ENCODE data around the gene GARIN5B. TPM values are rescaled to one million over a fixed set of nuclear protein-coding genes. Genes with fewer than 3 reads are reported as not detected.

The GARIN5B gene
- not detected in 2 replicates for total RNA-seq

GRCh38 chr19:55362990-55363716 lies at the start of gene GARIN5B:
TSS of gene GARIN5B (minus strand) at chr19:55363260. CDS start at chr19:55363066, 194 bp downstream.

GRCh38 chr19:55407550-55407799 lies 44.4 kb upstream of the GARIN5B start, which contains the start of gene UBE2S:
TSS of gene UBE2S (minus strand) at chr19:55407788. CDS start at chr19:55407589, 199 bp downstream.

GRCh38 chr19:55385724-55386492 lies 22.8 kb upstream of the GARIN5B start, which contains the start of gene RPL28:
TSS of gene RPL28 (plus strand) at chr19:55385932. CDS start at chr19:55386358, 426 bp downstream.

GRCh38 chr19:55384131-55384919 lies 21.3 kb upstream of the GARIN5B start, which contains the start of gene TMEM238:
TSS of gene TMEM238 (minus strand) at chr19:55384292. CDS start at chr19:55384259, 33 bp downstream.

GRCh38 chr19:55376241-55376933 lies 13.3 kb upstream of the GARIN5B start, which contains the start of gene TMEM190:
TSS of gene TMEM190 (plus strand) at chr19:55376826. CDS start at chr19:55376854, 28 bp downstream.

GRCh38 chr19:55370305-55370988 lies 7.4 kb upstream of the GARIN5B start, which contains the start of gene IL11:
TSS of gene IL11 (minus strand) at chr19:55370463. CDS start at chr19:55370310, 153 bp downstream.

GRCh38 chr19:55354698-55355212 lies 8.3 kb downstream of the GARIN5B start, which contains the start of gene COX6B2:
TSS of gene COX6B2 (minus strand) at chr19:55354719. CDS start at chr19:55354521, 198 bp downstream.

GRCh38 chr19:55339105-55339888 lies 23.8 kb downstream of the GARIN5B start, which contains the start of gene KMT5C:
TSS of gene KMT5C (plus strand) at chr19:55339876. CDS start at chr19:55341937, 2,061 bp downstream.

GRCh38 chr19:55325172-55325571 lies 37.9 kb downstream of the GARIN5B start, which contains the start of gene TMEM150B:
TSS of gene TMEM150B (minus strand) at chr19:55325341. CDS start at chr19:55321036, 4,305 bp downstream.

Other genes starting within 250 kb of the GARIN5B start
- gene PPP1R12C, start 245.6 kb downstream of the GARIN5B start, total RNA-seq = 30.4 and 32.4 TPM in 2 replicates
- gene TNNT1, start 214.1 kb downstream of the GARIN5B start, total RNA-seq = 1.9 and 7.8 TPM in 2 replicates
- gene TNNI3, start 205.5 kb downstream of the GARIN5B start, total RNA-seq = not detected in 2 replicates
- 0.43 and 0.91 TPM in 2 replicates for gene DNAAF3, start 196.6 kb downstream of the GARIN5B start, total RNA-seq
- gene SYT5, start 183.0 kb downstream of the GARIN5B start, total RNA-seq = not detected in 2 replicates
- gene PTPRH, start 153.8 kb downstream of the GARIN5B start, total RNA-seq = 5.1 and 7.1 TPM in 2 replicates
- gene TMEM86B, start 134.5 kb downstream of the GARIN5B start, total RNA-seq = 0.76 and 1.7 TPM in 2 replicates
- gene PPP6R1, start 104.2 kb downstream of the GARIN5B start, total RNA-seq = 26.1 and 27.7 TPM in 2 replicates
- 23.0 and 25.6 TPM in 2 replicates for gene HSPBP1, start 83.2 kb downstream of the GARIN5B start, total RNA-seq
- 0.65 TPM in 2 replicates for gene BRSK1, start 79.3 kb downstream of the GARIN5B start, total RNA-seq
- gene TMEM150B, start 37.9 kb downstream of the GARIN5B start, total RNA-seq = not detected in 2 replicates
- gene KMT5C, start 23.4 kb downstream of the GARIN5B start, total RNA-seq = 5.0 and 5.6 TPM in 2 replicates
- not detected in 2 replicates for gene COX6B2, start 8.5 kb downstream of the GARIN5B start, total RNA-seq
- 1.2 and 1.4 TPM in 2 replicates for gene IL11, start 7.2 kb upstream of the GARIN5B start, total RNA-seq
- not detected in 2 replicates for gene TMEM190, start 13.6 kb upstream of the GARIN5B start, total RNA-seq
- gene TMEM238, start 21.0 kb upstream of the GARIN5B start, total RNA-seq = not detected in 2 replicates
- gene RPL28, start 22.7 kb upstream of the GARIN5B start, total RNA-seq = 441 and 509 TPM in 2 replicates
- 32.4 and 36.3 TPM in 2 replicates for gene UBE2S, start 44.5 kb upstream of the GARIN5B start, total RNA-seq
- not detected in 2 replicates for gene SHISA7, start 80.0 kb upstream of the GARIN5B start, total RNA-seq
- 48.6 and 53.3 TPM in 2 replicates for gene ISOC2, start 98.4 kb upstream of the GARIN5B start, total RNA-seq
- not detected in 2 replicates for gene C19orf85, start 101.5 kb upstream of the GARIN5B start, total RNA-seq
- gene ZNF628, start 113.4 kb upstream of the GARIN5B start, total RNA-seq = 2.1 and 2.7 TPM in 2 replicates
- 3.8 and 5.6 TPM in 2 replicates for gene NAT14, start 121.9 kb upstream of the GARIN5B start, total RNA-seq
- 23.4 and 33.8 TPM in 2 replicates for gene SSC5D, start 125.2 kb upstream of the GARIN5B start, total RNA-seq
- gene SBK2, start 173.9 kb upstream of the GARIN5B start, total RNA-seq = not detected in 2 replicates
- 0.11 TPM in 1 of 2 replicates, not detected in the other for gene SBK3, start 182.3 kb upstream of the GARIN5B start, total RNA-seq
- 6.5 and 8.9 TPM in 2 replicates for gene ZNF579, start 217.6 kb upstream of the GARIN5B start, total RNA-seq
- gene FIZ1, start 236.3 kb upstream of the GARIN5B start, total RNA-seq = 3.4 and 5.1 TPM in 2 replicates
- gene ZNF524, start 237.0 kb upstream of the GARIN5B start, total RNA-seq = 6.6 and 7.1 TPM in 2 replicates
- gene ZNF865, start 242.4 kb upstream of the GARIN5B start, total RNA-seq = 1.2 and 1.3 TPM in 2 replicates